Sigmoid colon (tissue), 4 donors: ENCODE data around the gene EHMT1.

ENCODE experiments used
- CTCF ChIP-seq, 4 experiments: fragments of 450-650 bp in 3 of 4; fragments of 200-600 bp in 1 of 4; IDR thresholded peaks; one replicate each; pipeline ENCODE4 v1.5.1; 2016 to 2019; ENCODE audit warnings: antibody characterized with exemption in 4 of 4, mild to moderate bottlenecking in 3 of 4, moderate library complexity in 2 of 4
- POLR2A ChIP-seq, 2 donors: fragments of 450-650 bp; IDR thresholded peaks; one replicate each; pipeline ENCODE4 v1.6.1; 2016; ENCODE audit warnings: antibody characterized with exemption in 2 of 2, mild to moderate bottlenecking in 2 of 2, moderate library complexity in 2 of 2
- POLR2AphosphoS5 ChIP-seq, 4 donors: sonication (generic); formaldehyde crosslinking; IDR thresholded peaks; one replicate each; pipeline ENCODE4 v1.6.1; 2017; ENCODE audit warnings: antibody characterized with exemption in 4 of 4

GRCh38 chr9:137658781-137659180 is 40.0 kb downstream of the EHMT1 start:
- TF ChIP-seq POLR2A (IDR thresholded peaks at IDR 0.05) = no peak
- TF ChIP-seq CTCF (IDR thresholded peaks at IDR 0.05) = no peak
- no peak for TF ChIP-seq POLR2AphosphoS5 (IDR thresholded peaks at IDR 0.05)
